Stimulated activated CD4-positive, alpha-beta T cell treated with anti-CD3 and anti-CD28 coated beads, Interleukin-12 subunit alpha, Interleukin-12 subunit beta, amount 100 ng/mL, for 4 hours (primary cell): ENCODE results near the gene TSPAN7.

Experiments used
- DNase-seq: peaks from one replicate; pipeline ENCODE4 v3.0.0-alpha.2; 2020

The TSPAN7 gene

GRCh38 chrX:38561126-38561868 is at the start of gene TSPAN7:
TSPAN7 (plus strand) TSS chrX:38561542; CDS start chrX:38561547, 5 bp downstream.
- peak; percentile 79 for DNase-seq

- DNase-seq, result no peak
These were observed 48.1 kb upstream of the TSPAN7 start for GRCh38 chrX:38513112-38513742.

GRCh38 chrX:38514016-38514854 is 47.1 kb upstream of the TSPAN7 start:
- no peak for DNase-seq

GRCh38 chrX:38515291-38515690 is 46.1 kb upstream of the TSPAN7 start:
- DNase-seq, result no peak

GRCh38 chrX:38516196-38516774 is 45.1 kb upstream of the TSPAN7 start:
- DNase-seq, result no peak

- DNase-seq, result no peak
These were observed 41.7 kb upstream of the TSPAN7 start for GRCh38 chrX:38519651-38520050.

GRCh38 chrX:38538134-38538533 is 23.2 kb upstream of the TSPAN7 start:
- DNase-seq, result no peak

GRCh38 chrX:38539748-38540147 is 21.6 kb upstream of the TSPAN7 start:
- DNase-seq, result no peak

- no peak for DNase-seq
These were observed 12.8 kb upstream of the TSPAN7 start for GRCh38 chrX:38548508-38548907.

GRCh38 chrX:38552721-38553120 is 8.6 kb upstream of the TSPAN7 start:
- DNase-seq, result no peak

- DNase-seq, result no peak
These were observed 2.7 kb upstream of the TSPAN7 start for GRCh38 chrX:38558686-38559085.

- DNase-seq, result no peak
These were observed 591 bp upstream of the TSPAN7 start for GRCh38 chrX:38560776-38561125.

- peak; percentile 2 for DNase-seq
These were observed 793 bp downstream of the TSPAN7 start for GRCh38 chrX:38561951-38562719.

GRCh38 chrX:38563030-38563429 is 1.7 kb downstream of the TSPAN7 start:
- no peak for DNase-seq

- DNase-seq, result no peak
These were observed 9.1 kb downstream of the TSPAN7 start for GRCh38 chrX:38570396-38570795.

- DNase-seq, result no peak
These were observed 9.7 kb downstream of the TSPAN7 start for GRCh38 chrX:38571058-38571457.

- no peak for DNase-seq
These were observed 13.5 kb downstream of the TSPAN7 start for GRCh38 chrX:38574858-38575257.

- DNase-seq, result no peak
These were observed 14.5 kb downstream of the TSPAN7 start for GRCh38 chrX:38575888-38576287.

GRCh38 chrX:38577738-38578137 is 16.4 kb downstream of the TSPAN7 start:
- DNase-seq, result no peak

GRCh38 chrX:38578167-38578566 is 16.8 kb downstream of the TSPAN7 start:
- no peak for DNase-seq

- DNase-seq, result no peak
These were observed 21.8 kb downstream of the TSPAN7 start for GRCh38 chrX:38583181-38583580.

- no peak for DNase-seq
These were observed 33.1 kb downstream of the TSPAN7 start for GRCh38 chrX:38594434-38594833.

GRCh38 chrX:38595801-38596200 is 34.5 kb downstream of the TSPAN7 start:
- DNase-seq, result no peak
